ENCODE measurements around the gene UGT1A9. TPM values are rescaled to one million over a fixed set of nuclear protein-coding genes. Genes with fewer than 3 reads are reported as not detected.

UGT1A9 gene
- total and polyA plus RNA-seq, 9 donors = 0.36 TPM; not detected in 8

DNA sequence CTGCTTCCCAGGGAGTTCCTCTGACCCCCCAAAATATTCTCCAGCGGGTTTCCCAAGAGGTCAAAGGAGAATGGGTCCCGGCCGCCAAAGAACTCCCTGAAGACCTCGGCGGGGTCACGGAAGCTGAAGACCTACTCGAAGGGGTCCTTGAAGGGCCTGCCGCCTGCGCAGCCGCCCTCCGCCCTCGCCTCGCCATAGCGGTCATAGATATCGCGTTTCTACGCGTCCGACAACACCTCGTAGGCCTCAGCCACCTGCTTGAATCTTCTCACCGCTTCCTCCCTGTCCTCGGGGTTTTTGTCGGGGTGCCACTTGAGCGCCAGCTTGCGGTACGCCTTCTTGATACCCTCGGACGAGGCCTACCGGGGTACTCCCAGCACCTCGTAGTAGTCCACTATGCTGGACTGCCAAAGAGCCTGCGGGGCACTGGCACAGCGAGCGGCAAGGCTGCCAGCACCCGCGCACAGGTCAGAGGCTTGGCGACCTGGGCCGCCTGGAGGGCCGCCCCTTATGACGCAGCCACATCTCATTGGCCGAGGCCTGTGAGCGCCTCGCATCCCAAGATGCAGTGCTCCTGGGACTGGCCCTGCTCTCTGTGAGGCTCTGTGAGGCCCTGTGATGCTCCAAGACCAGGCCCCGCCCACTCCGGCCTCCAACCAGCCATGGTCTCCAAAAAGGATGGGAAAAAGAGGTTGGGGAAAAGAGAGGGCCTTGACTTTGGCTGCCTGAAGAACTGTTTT lies 83.3 kb downstream of the UGT1A9 start:
- Histone ChIP-seq H3K9me3 (peaks cover 0 to 4% of the 10 kb centered on the region in 2 donors), H3K36me3 (no peaks in the 10 kb centered on the region), H3K27ac (no peak overlapping the region), H3K4me3 (no peak overlapping the region), H3K4me1 (ENCODE audit: insufficient read depth) (no peaks in the 10 kb centered on the region), H3K27me3 (no peaks in the 10 kb centered on the region)
- TF ChIP-seq, protein P1, sequence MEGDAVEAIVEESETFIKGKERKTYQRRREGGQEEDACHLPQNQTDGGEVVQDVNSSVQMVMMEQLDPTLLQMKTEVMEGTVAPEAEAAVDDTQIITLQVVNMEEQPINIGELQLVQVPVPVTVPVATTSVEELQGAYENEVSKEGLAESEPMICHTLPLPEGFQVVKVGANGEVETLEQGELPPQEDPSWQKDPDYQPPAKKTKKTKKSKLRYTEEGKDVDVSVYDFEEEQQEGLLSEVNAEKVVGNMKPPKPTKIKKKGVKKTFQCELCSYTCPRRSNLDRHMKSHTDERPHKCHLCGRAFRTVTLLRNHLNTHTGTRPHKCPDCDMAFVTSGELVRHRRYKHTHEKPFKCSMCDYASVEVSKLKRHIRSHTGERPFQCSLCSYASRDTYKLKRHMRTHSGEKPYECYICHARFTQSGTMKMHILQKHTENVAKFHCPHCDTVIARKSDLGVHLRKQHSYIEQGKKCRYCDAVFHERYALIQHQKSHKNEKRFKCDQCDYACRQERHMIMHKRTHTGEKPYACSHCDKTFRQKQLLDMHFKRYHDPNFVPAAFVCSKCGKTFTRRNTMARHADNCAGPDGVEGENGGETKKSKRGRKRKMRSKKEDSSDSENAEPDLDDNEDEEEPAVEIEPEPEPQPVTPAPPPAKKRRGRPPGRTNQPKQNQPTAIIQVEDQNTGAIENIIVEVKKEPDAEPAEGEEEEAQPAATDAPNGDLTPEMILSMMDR (IDR thresholded peaks at IDR 0.05) = no peak
- TF ChIP-seq EP300 (IDR thresholded peaks at IDR 0.05) = no peak
- no peak for DNase-seq
- intact Hi-C loops (cut with DNase I) = no loop called here
- WGBS, 3 donors = 89 to 95% (median 94%) methylated on average over 42 to 44 of the region's 44 CpGs

DNA sequence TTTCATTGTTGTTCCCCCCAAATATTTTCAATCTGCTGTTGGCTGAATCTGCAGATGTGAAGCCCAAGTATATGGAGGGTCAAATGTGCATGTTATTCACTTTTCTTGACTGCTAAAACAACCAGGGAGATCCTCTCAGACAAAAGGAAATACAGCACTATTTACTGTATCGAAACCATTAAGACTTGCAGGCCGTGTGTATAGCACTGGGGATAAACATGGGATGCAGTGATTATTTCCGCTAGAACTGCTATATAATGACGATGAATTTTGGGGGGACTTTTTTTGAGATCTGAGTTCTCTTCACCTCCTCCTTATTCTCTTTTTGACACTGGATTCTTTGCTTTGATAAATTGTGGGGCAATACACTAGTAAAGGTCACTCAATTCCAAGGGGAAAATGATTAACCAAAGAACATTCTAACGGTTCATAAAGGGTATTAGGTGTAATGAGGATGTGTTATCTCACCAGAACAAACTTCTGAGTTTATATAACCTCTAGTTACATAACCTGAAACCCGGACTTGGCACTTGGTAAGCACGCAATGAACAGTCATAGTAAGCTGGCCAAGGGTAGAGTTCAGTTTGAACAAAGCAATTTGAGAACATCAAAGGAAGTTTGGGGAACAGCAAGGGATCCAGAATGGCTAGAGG lies 84.9 kb downstream of the UGT1A9 start:
- Histone ChIP-seq H3K27me3 (no peaks in the 10 kb centered on the region), H3K4me3 (no peak overlapping the region), H3K9me3 (no peaks in the 10 kb centered on the region), H3K36me3 (no peaks in the 10 kb centered on the region), H3K4me1 (ENCODE audit: insufficient read depth) (no peaks in the 10 kb centered on the region), H3K27ac (no peak overlapping the region)
- 71 to 80% (median 75%) methylated on average over 7 of the region's 7 CpGs for WGBS, 3 donors
- no peak for DNase-seq
- intact Hi-C loops (cut with DNase I) = no loop called here
- TF ChIP-seq, protein P1 (IDR thresholded peaks at IDR 0.05) = no peak
- TF ChIP-seq EP300 (IDR thresholded peaks at IDR 0.05) (no peak), POLR2A (IDR thresholded peaks at IDR 0.05) (no peak)

DNA sequence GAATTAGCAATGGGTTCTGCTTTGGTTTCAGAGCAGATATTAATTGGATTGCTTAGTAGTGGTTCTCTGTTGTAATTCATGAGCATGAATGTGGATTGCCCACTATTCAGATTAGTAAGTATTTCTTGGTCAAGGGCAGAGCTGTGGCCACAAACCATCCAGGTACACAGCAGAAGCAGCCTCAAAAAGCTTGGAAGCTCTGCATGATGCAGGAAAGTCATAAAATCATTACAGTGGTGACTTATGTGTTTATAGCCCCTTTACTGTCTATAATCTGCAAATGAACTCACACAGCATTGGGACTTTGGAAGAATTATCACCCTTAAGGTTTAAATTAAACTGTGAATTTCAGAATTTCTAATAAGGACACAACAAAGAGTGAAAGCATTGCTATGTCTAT lies 86.4 kb downstream of the UGT1A9 start:
- no peak for TF ChIP-seq EP300 (IDR thresholded peaks at IDR 0.05)
- TF ChIP-seq, protein P1 (IDR thresholded peaks at IDR 0.05) = no peak
- TF ChIP-seq POLR2A (IDR thresholded peaks at IDR 0.05) = no peak
- intact Hi-C loops (cut with DNase I) = no loop called here

DNA sequence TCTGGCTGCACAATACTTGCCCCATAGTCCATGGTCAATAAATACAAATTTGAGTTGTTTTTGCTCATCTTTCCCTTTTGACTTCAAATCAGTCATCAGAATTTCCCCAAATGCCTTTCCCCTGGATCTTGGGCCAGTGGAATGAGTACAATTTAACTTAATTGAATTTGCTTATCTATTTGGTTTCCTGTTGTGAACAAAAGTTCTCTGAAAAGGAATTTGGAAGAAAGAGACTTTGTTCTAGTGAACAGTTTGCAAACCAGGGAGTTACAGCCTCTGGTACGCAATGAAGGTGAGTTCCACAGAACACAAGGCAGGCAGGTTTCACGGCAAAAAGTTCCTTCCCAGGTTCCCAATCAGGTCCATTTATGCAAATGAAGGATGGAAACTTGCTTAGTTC lies 87.2 kb downstream of the UGT1A9 start:
- no peaks in the 10 kb centered on the region for H3K4me1 ChIP-seq (ENCODE audit: insufficient read depth)
- WGBS, 3 donors = 84 to 88% (median 86%) methylated on average over 2 of the region's 2 CpGs
- no peak for DNase-seq
- H3K9me3 ChIP-seq = no peaks in the 10 kb centered on the region
- H3K4me3 ChIP-seq = no peak overlapping the region
- H3K36me3 ChIP-seq = no peaks in the 10 kb centered on the region
- intact Hi-C loops (cut with DNase I) = no loop called here
- TF ChIP-seq EP300 (IDR thresholded peaks at IDR 0.05) (no peak), POLR2A (IDR thresholded peaks at IDR 0.05) (no peak)
- TF ChIP-seq, protein P1 (IDR thresholded peaks at IDR 0.05) = no peak
- H3K27me3 ChIP-seq = no peaks in the 10 kb centered on the region
- no peak overlapping the region for H3K27ac ChIP-seq

More for the DNA sequence above, 86.4 kb downstream of the UGT1A9 start:
- Histone ChIP-seq H3K27ac (no peak overlapping the region), H3K9me3 (no peaks in the 10 kb centered on the region), H3K4me1 (ENCODE audit: insufficient read depth) (no peaks in the 10 kb centered on the region), H3K36me3 (no peaks in the 10 kb centered on the region), H3K27me3 (no peaks in the 10 kb centered on the region), H3K4me3 (no peak overlapping the region)
- DNase-seq = no peak
